Stimulated activated CD8-positive, alpha-beta memory T cell treated with anti-CD3 and anti-CD28 coated beads, Interleukin-7, amount 100 ng/mL, for 24 hours (primary cell): ENCODE results near the gene TBCA.
"Not testable (repeated sequence)": the region's sequence is repeated elsewhere in the genome, so short reads cannot be mapped to it uniquely, and the experiment has no call there.

Experiments used
- DNase-seq: peaks from one replicate; pipeline ENCODE4 v3.0.0-alpha.2; 2020; ENCODE audit warnings: low read depth

TBCA gene

DNA sequence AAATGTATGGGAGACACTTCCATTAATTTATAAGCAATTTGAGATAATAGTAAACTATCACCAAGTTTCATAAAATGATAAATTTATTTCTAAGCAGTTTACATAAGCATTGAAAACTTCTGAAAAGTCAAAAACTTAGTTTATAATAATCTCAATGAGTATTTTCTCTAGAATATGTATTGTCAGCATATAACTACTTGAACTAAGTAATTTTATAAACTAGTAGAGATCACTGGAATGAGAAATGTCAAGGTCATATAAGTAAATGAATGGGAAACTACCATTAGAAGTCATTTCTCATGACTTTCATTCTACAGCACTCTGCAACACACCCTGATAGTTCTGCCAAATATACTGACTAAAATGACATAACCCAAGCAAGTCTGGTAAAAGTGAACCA lies 3.4 kb downstream of the TBCA start:
- no peak for DNase-seq

DNA sequence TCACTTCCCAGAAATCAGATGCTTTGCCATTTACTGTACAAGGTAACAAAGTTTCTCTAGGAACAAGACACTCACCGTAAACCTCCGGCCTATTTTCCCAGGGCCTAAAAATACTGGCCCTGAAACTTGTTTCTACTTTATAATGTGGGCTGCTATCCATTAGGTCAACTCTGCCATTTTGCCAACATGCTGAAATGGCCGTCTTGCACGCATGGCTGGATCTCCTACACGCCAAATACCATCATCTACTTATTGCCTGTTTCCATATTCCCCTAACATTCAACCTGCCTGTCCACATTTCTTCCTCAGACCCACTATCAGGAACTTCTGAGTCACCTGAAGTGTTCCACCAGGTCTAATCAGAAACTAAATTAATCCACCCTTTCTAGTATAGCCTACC lies 4.7 kb downstream of the TBCA start:
- no peak for DNase-seq

DNA sequence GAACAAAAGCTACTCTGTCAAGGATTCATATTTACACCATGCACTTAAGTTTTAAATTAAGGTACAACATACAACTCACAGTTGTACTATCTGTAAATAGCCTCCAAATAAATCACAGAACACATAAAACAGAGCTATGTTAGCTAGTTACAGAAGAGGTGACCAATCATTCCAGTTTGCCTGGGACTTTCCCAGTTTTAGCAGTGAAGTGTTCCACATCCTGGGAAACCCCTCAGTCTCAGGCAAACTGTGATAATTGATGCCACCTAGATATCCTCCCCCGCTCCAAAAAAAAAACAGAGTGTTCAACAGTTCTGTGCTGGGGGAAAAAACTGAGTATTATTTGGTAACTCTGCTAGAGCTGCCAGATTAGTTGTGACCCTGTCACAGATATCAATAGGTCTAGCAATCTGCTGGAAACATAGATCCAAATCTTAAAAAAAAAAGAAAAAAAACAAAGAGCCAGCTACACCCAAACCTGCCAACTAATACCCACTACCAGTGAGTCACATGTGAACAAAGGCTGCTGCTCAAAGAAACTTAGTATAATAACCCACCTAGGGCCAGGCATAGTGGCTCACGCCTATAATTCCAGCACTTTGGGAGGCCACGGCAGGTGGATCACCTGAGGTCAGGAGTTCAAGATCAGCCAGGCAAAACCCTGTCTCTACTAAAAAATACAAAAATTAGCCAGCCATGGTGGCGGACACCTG lies 5.7 kb downstream of the TBCA start:
- DNase-seq, result no peak

DNA sequence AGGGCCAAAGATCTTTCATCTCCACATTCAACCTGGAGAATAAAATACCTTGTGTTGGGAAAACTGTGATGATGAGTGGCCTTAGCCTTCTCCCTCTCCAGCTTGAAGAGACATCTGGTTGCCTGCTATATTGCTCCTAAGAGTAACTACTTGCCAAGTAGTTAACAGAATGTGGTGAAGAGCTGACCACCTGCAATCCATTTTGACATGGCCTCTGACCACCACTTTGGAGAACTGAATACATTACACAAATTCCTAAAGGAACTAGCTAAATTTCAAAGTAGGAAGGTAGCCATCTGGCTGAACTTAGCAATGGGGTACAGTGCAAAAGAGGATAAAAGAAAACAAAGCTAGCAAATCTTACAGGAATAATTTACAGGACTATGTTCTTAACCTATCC lies 7.2 kb downstream of the TBCA start:
- no peak for DNase-seq

DNA sequence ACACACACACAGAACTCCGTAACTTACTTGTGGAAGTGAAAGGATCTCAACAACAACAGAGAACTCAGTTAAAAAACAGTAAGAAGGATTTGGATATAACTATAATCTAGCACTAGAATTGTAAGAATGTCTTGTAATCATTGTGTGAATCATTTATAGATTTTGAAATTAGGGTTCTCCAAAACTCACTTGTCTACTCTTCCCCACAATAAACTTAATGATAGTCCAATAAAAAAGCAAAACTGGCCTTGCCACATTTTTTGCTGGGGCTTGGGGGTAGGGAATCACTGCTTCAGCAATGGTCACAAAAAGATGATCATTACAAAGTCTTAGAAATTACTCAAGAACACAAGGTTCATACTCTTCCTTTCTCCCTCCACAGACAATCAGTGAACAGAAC lies 8.8 kb downstream of the TBCA start:
- DNase-seq, result no peak

DNA sequence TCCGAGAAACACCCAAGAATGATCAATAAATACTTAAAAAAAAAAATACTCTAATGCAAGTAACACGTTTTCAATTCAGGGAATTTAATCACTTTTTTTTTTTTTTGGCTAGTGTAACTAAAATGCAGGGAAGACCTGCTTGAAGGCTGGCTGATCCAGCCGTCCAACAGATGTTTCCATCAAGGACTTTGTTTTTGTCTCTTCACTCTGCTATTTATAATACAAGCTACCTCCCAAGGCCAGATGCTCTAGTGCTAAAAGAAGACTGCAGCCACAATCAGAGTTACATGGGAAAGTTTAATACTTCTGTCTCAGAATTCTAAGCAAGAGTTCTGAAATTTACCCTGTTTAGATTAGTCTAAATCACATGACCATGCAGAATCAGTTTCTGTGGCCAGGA lies 14.5 kb downstream of the TBCA start:
- DNase-seq, result no peak

DNA sequence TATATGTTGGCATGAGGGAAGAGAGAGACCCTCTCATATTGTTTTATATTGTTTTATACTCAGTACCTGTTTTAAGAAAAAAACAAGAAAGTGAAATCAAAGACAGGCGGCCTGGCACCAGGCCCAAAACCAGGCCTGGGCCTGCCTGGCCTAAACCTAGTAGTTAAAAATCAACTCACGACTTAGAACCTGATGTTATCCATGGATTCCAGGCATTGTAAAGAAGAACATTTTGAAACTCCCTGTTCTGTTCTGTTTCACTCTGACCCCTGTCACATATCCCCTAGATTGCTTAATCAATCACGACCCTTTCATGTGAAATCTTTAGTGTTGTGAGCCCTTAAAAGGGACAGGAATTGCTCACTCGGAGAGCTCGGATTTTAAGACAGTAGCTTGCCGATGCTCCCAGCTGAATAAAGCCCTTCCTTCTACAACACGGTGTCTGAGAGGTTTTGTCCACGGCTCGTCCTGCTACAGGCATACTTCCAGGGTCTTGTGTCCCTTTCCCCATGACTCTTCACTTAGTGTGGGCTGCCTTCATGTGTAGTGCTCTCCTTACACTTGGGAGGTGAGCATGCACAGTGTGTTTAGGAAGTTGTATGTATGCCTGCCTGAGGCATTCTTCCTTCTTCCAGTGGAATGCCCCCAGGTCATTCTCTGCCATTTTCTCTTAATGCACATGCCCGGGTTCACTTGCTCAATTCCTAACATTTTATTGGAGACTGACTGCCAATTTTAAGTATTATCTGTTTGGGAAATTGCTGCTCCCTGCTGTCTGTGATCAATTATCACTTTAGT lies 17.8 kb downstream of the TBCA start:
- DNase-seq, result no peak

DNA sequence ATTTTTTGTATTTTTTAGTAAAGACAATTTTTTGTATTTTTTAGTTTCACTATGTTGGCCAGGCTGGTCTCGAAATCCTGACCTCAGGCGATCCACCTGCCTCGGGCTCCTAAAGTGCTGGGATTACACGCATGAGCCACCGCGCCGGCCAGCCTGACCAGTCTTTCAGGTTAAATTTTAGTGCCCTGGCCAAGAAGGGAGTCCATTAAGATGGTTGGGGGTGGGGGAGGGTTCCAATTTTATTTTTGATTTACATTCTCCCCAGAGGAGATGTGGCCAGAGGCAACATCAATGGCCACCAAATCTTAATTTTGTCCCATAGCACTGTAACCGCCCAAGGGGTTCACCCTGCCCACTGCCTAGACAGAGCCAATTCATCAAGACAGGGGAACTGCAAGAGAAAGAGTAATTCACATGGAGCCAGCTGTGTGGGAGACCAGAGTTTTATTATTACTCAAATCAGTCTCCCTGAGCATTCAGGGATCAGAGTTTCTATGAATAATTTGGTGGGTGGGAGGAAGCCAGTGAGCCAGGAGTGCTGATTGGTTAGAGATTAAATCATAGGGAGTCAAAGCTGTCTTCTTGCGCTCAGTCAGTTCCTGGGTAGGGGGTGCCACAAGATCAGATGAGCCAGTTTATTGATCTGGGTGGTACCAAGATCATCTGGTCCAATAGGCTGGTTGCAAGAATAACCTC lies 24.7 kb downstream of the TBCA start:
- no peak for DNase-seq

DNA sequence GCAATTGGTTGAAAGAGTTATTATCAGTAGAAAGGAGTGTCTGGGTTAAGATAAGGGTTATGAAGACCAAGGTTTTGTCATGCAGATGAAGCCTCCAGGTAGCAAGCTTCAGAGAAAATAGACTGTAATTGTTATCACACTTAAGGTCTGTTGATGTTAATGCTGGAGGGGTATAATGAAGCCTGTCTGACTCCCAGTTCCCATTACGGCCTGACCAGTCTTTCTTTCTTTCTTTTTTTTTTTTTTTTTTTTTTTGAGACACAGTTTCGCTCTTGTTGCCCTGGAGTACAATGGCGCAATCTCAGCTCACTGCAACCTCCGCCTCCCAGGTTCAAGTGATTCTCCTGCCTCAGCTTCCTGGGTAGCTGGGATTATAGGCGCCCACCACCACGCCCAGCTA lies 25.2 kb downstream of the TBCA start:
- DNase-seq, result not testable (repeated sequence)

DNA sequence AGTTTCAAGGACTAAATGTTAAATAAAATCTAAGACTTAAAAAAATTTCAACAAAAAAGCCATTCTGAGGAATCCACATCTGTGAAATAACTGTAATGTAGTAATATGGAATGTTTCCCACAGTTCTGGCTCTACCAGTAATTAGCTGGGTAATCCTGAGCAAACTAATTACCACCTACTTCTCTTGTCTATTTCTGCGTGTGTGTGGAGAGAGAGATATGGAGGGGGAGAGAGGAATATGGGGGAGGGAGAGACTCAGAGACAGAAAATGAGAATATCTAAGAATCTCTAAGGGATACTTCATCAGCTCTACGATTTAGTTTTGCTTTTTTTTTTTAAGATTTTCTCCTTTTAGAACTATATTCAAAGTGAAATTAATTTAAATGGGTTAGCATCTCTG lies 28.0 kb downstream of the TBCA start:
- DNase-seq, result no peak

DNA sequence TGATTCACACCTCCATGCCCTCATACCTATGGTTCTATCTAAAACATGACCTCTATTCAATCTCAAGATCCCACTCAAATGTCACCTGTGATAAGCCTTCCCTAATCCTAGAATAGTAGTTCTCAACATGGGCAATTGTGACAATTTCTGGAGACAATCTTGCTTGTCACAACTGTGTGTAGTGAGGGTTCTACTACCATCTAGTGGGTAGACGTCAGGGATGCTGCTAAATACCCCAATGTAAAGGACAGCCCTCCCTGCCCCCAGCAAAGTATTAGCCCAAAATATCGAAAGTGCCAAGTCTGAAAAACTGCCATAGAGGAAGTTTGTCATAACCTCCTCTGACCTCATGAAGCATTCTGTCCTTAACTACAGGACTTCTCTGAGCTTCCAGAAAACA lies 32.0 kb downstream of the TBCA start:
- no peak for DNase-seq

DNA sequence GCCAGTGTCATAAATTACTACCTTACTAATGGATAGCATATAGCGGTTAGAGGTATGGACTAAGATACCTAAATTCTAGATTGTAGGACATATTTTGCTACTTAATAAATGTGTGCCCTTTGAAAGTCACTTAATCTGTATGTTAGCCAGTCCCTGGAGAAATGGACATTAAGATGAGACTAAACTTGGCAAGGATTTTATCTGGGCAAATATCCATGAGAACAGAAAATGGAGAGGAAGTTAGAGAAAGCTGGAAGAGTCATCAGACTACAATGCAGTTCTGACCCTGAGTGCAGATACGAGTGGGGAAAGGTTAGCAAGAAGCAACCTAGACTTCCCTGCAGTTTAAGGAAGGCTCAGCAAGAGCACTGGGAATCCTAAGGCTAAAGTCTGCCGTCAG lies 33.0 kb downstream of the TBCA start:
- DNase-seq, result no peak

DNA sequence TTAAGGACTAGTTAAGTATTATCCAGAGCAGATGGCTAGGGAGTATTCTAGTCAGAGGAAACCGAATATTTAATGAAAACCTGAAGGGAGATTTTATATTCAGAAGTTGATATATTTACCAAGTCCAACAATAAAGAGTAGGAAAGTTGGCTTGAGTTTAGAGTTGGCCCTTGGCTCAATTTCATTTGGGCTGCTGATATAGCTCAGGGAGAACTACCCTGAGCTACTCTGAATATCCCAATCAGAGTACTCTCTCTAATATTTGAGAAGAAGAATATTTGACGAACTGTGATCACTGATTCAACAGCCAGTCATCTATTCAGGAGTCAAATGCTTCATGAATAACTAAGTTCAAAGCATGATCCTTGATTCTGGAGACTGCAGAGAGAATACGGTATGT lies 34.5 kb downstream of the TBCA start:
- no peak for DNase-seq

DNA sequence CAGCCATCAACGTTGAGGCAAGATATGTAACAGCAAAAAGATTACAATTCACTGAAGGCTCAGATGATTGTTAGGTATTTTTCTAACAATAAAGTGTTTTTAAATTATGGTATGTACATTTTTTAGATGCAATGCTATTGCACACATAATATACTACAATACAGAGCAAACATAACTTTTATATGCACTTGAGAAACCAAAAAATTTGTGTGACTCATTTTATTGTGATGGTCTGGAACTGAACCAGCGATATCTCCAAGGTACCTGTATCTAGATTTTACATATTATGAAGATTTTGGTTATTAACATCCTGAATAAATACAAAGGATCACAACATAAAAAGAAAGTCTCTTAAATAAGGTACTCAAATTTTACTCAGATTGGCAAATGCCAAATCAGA lies 41.3 kb downstream of the TBCA start:
- DNase-seq, result no peak

DNA sequence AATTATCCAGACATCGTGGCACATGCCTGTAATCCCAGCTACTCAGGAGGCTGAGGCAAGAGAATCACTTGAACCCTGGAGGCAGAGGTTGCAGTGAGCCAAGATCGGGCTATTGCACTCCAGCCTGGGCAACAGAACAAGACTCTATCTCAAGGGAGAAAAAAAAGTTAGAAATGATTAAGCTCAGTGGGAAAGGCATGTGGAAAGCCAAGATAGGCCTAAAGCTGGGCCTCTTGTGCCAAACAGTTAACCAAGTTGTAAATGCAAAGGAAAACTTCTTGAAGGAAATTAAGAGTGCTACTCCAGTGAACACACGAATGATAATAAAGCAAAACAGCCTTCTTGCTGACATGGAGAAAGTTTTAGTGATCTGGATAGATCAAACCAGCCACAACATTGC lies 43.0 kb downstream of the TBCA start:
- no peak for DNase-seq

DNA sequence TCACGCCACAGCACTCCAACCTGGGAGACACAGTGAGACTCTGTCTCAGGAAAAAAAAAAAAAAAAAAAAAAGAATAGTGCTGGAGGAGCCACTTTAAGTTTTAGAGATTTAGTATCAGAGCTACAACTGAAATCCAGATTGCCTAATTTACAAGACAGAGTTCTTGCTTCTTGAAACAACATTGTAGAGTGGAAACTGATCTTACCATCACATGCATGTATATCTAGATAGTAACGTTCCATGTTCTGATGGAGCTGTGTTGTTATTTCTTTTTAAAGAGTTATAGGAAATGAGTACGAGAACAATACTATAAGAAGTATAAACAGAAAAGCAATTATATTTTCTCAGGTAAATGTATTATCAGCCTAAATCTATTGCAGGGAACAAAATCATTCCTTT lies 48.9 kb downstream of the TBCA start:
- no peak for DNase-seq

DNA sequence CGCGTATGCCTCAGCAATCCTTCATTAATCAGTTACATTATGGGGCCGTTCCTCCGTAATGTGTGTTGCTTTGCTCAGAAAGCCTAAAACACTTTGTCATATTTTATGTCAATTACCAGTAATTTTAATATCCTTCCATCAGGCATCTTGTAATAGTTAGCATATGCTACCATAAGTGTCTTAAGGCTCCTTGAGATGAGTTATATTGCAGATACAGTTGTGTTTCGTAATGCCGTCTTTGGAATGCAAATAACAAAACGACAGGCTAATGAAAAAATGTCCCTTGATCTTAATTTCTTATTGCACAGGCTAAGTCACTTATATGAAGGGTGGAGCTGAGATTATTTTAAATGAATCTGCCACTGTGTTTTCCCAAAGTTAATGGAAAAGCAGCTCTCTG lies 50.5 kb downstream of the TBCA start:
- no peak for DNase-seq

DNA sequence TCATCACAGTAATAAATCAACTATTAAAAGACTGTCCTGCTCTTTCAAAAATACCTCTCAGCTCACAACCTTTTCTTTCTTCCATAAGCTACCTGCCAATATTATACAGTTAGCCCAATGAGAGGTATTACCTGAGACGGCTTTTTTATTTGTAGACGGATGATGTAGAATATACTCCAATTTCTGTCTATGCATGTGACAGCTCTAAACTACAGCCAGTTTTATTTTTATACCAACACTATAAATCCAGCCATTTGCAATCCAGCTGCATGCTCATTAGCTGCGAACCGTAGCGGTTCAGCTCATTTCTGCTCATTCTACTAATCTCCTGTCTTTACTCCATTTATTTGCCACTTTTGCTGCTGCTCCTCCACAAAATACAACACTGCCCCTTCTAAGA lies 51.2 kb downstream of the TBCA start:
- DNase-seq, result no peak

DNA sequence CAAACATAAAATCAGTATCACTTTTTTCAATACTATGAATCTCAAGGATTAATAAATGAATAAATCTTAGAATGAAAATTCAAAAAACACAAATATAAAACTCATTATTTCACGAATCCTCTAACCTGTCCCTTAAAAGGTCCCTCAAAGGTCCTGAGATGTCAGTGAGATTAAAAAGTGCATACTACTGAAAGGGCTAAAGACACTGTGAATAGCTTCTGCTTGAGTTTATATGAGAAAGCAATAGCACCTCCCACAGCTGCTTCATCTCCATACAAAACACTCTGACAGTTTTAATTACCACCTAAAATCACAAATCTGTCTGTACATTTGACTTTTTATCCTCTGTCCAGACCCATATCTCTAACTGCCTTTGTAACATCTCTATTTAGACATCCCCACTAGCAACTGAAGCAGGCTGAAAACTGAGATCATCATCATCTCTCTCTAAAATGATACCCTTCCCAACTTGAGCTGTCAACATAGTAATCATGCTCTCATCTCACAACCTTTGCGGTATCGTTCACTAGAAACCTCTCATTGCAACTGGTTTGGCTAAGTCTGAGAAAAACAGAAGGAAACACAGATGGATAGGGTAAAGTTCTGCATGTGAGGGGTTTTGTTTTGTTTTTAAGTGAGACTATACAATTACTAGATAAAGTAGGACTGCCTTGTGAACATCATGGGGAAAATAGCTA lies 56.3 kb downstream of the TBCA start:
- no peak for DNase-seq

DNA sequence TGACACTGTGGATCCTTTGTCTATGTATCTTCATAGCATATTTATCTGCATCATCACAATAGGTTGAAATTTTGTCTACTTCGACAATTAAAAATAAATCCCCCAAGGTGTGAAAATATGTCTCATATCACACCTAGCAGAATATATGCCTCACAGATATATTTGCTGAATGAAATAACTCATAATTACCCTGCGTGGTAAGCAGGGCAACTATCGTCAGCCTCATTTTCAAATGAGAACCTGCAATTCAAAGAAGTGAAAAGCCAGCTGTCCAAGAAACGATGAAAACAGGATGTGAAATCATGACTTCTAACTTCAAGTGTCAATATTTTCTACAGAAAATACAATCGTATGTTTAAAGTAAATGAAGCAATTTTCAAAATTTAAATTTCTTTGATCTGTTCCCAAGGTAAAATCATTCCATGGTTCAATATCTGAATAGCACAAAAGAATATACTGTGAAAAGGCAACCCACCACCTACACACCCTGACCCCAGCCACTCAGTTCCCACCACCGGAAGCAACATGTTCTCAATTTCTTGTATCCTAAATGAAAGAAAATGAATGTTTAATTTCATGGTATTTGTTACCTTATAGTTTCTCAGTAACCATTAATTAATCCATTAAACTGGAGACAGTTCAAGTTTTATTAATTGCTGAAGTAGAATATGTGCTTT lies 57.1 kb downstream of the TBCA start:
- DNase-seq, result no peak

DNA sequence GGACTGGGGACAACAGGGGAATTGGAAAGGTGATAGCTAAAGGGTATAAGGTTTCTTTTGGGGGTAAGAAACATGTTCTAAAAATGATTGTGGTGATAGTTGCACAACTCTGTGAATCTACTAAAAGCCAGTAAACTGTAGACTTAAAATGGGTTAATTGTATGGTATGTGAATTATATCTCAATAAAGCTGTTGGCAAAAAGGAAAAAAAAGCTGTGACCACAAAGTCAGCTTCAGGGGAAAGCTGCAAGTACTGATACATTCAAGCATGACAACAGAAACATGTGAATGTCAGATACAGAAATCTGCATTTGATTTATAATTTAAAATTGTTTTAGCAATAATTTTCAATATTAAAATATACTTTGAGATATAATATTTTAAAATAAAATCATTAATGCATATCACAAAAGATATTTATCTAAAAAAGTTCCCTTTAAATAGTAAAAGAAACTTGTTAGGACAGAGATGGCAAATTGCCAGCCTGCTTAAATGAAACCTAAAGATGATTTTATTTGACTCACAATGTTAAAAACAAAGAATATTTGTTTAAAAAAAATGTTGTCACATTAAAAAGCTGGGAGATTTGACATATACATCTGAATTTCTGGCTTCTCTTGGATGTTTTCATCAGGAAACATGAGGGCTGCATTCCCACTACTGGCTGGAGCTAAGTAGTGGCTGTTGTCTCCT lies 66.0 kb downstream of the TBCA start:
- DNase-seq, result no peak

DNA sequence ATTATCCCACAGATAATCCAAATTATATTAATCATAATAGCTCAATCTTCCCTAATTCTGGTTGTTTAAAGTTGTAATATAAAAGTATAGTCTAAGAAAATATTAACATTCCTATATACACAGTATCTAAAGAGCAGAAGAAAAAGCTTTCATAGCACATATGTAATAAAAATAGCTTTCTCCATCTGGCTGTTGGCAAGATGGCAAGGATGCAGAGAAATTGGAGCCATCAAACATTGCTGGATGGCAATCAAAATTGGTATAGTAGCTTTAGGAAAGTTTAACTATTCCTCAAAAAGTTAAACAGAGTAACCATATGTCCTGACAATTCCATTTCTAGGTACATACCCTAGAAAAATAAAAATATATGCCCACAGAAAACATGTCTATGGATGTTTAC lies 66.8 kb downstream of the TBCA start:
- no peak for DNase-seq
